Measurements from ENCODE around the gene HERC5. TPM values are rescaled to one million over a fixed set of nuclear protein-coding genes. Genes with fewer than 3 reads are reported as not detected.
A peak's percentile ranks its signal among the peaks of the same experiment; 100 is the strongest.

The HERC5 gene
- total RNA-seq, 1 experiment from 2014 or later, result 4.6 TPM

- TF ChIP-seq EZH2 (IDR thresholded peaks at IDR 0.05; ENCODE audit: low read depth), result no peak
- TF ChIP-seq, protein P1, sequence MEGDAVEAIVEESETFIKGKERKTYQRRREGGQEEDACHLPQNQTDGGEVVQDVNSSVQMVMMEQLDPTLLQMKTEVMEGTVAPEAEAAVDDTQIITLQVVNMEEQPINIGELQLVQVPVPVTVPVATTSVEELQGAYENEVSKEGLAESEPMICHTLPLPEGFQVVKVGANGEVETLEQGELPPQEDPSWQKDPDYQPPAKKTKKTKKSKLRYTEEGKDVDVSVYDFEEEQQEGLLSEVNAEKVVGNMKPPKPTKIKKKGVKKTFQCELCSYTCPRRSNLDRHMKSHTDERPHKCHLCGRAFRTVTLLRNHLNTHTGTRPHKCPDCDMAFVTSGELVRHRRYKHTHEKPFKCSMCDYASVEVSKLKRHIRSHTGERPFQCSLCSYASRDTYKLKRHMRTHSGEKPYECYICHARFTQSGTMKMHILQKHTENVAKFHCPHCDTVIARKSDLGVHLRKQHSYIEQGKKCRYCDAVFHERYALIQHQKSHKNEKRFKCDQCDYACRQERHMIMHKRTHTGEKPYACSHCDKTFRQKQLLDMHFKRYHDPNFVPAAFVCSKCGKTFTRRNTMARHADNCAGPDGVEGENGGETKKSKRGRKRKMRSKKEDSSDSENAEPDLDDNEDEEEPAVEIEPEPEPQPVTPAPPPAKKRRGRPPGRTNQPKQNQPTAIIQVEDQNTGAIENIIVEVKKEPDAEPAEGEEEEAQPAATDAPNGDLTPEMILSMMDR (conservative IDR thresholded peaks at IDR 0.05), result no peak
- Histone ChIP-seq H3K9me3 (ENCODE audit: insufficient read depth, low read depth) (no peaks in the 10 kb centered on the region), H4K20me1 (ENCODE audit: insufficient read depth) (no peaks in the 10 kb centered on the region), H3K36me3 (ENCODE audit: low read depth) (no peaks in the 10 kb centered on the region), H3K79me2 (ENCODE audit: low read depth) (no peaks in the 10 kb centered on the region), H3K9me2 (ENCODE audit: insufficient read depth) (no peaks in the 10 kb centered on the region), H2AFZ (no peak overlapping the region), H3K27ac (no peak overlapping the region), H3K4me1 (replicated peaks; ENCODE audit: insufficient read depth) (no peaks in the 10 kb centered on the region), H3K4me2 (no peak overlapping the region), H3K4me3 (no peak overlapping the region), H3K27me3 (ENCODE audit: insufficient read depth, low read depth) (no peaks in the 10 kb centered on the region), H3F3A (ENCODE audit: insufficient read depth, low read depth) (no peaks in the 10 kb centered on the region)
- intact Hi-C loops (cut with micrococcal nuclease; ENCODE audit: unreplicated experiment), result no loop called here
- DNase-seq, result no peak
- CTCF ChIA-PET, result no interaction called here
- POLR2A ChIA-PET (ENCODE audit: unreplicated experiment), result no interaction called here
- no TSS peak for BruUV-seq (replicated peaks)
These were observed 5.7 kb upstream of the HERC5 start for GRCh38 chr4:88451205-88451604.

GRCh38 chr4:88452912-88453311 is 4.0 kb upstream of the HERC5 start:
- Histone ChIP-seq H3F3A (ENCODE audit: insufficient read depth, low read depth) (no peaks in the 10 kb centered on the region), H3K36me3 (ENCODE audit: low read depth) (no peaks in the 10 kb centered on the region), H3K9me3 (ENCODE audit: insufficient read depth, low read depth) (no peaks in the 10 kb centered on the region), H3K27me3 (ENCODE audit: insufficient read depth, low read depth) (no peaks in the 10 kb centered on the region), H3K4me2 (no peak overlapping the region), H2AFZ (no peak overlapping the region), H3K9me2 (ENCODE audit: insufficient read depth) (no peaks in the 10 kb centered on the region), H3K4me1 (replicated peaks; ENCODE audit: insufficient read depth) (no peaks in the 10 kb centered on the region), H3K27ac (no peak overlapping the region), H4K20me1 (ENCODE audit: insufficient read depth) (no peaks in the 10 kb centered on the region), H3K4me3 (no peak overlapping the region), H3K79me2 (ENCODE audit: low read depth) (no peaks in the 10 kb centered on the region)
- no peak for DNase-seq
- POLR2A ChIA-PET (ENCODE audit: unreplicated experiment), result no interaction called here
- CTCF ChIA-PET, result no interaction called here
- TF ChIP-seq, protein P1 (conservative IDR thresholded peaks at IDR 0.05), result no peak
- no peak for TF ChIP-seq EZH2 (IDR thresholded peaks at IDR 0.05; ENCODE audit: low read depth)
- intact Hi-C loops (cut with micrococcal nuclease; ENCODE audit: unreplicated experiment), result no loop called here
- no TSS peak for BruUV-seq (replicated peaks)

DNA sequence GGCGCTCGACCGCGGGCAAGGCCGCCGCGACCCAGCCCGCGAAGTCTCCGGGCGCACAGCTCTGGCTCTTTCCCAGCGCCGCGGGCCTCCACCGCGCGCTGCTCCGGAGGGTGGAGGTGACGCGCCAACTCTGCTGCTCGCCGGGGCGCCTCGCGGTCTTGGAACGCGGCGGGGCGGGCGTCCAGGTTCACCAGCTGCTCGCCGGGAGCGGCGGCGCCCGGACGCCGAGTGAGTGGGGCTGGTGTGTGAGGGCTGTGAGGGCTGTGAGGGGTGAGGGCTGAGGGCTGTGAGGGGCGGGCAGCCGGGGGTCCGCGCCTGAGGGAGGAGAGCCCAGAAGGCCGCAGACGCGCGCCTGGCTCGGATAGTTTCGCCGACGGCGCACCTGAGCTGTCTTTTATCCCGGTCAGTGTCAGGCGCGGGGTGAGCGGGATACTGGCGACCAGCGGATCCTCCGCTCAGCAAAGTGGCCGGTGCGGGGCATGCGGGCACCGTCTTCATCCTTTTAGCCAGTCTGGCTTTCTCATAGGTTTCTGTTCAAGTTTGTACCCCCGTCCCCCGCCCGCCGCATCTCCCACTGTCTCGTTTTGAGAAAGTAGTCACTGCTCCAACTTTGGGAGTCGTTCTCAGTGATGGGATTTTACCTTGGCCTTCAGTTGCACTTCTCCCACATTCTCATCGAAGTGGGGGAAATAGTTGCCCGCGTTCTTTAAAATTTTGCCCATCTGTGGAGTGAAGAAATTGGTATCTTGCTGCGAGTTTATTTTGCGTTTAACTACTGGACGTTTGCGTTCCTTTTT is 586 bp downstream of the HERC5 start:
- Histone ChIP-seq H3F3A (ENCODE audit: insufficient read depth, low read depth) (no peaks in the 10 kb centered on the region; the same call in 1 of the 2 replicates), H3K79me2 (ENCODE audit: low read depth) (no peaks in the 10 kb centered on the region), H3K4me3 (peak overlapping the region; percentile 56; the same call in 1 of the 2 replicates), H3K9me2 (ENCODE audit: insufficient read depth) (no peaks in the 10 kb centered on the region), H2AFZ (peak overlapping the region; percentile 82), H3K27ac (no peak overlapping the region), H3K4me2 (peak overlapping the region; percentile 70), H3K36me3 (ENCODE audit: low read depth) (no peaks in the 10 kb centered on the region), H4K20me1 (ENCODE audit: insufficient read depth) (no peaks in the 10 kb centered on the region), H3K27me3 (ENCODE audit: insufficient read depth, low read depth) (no peaks in the 10 kb centered on the region), H3K4me1 (replicated peaks; ENCODE audit: insufficient read depth) (no peaks in the 10 kb centered on the region), H3K9me3 (ENCODE audit: insufficient read depth, low read depth) (no peaks in the 10 kb centered on the region)
- CTCF ChIA-PET, result interaction anchor here (0.6 to 1.3 kb wide), 2 partner anchors 21 to 238 kb away, joined by 3 read pairs; no protein-coding TSS in a partner anchor
- no TSS peak for BruUV-seq (replicated peaks)
- intact Hi-C loops (cut with micrococcal nuclease; ENCODE audit: unreplicated experiment), result loop anchor here (2.0 to 5.0 kb wide), 2 partner anchors 60 to 173 kb away; partner anchors contain the start of gene PPM1K
- TF ChIP-seq, protein P1 (conservative IDR thresholded peaks at IDR 0.05), result no peak
- TF ChIP-seq EZH2 (IDR thresholded peaks at IDR 0.05; ENCODE audit: low read depth), result no peak
- POLR2A ChIA-PET (ENCODE audit: unreplicated experiment), result interaction anchor here (0.6 kb wide), 1 partner anchor 137 kb away, joined by 5 read pairs; no protein-coding TSS in a partner anchor
- peak in 1 of 2 experiments; percentile 35 for DNase-seq
